Measurements from ENCODE around the gene GPR68. TPM values are rescaled to one million over a fixed set of nuclear protein-coding genes. Genes with fewer than 3 reads are reported as not detected.
"Not testable (repeated sequence)": the region's sequence is repeated elsewhere in the genome, so short reads cannot be mapped to it uniquely, and the experiment has no call there.

The GPR68 gene
- polyA plus RNA-seq, 4 donors, result 1.7 to 2.1 (median 1.8) TPM

DNA sequence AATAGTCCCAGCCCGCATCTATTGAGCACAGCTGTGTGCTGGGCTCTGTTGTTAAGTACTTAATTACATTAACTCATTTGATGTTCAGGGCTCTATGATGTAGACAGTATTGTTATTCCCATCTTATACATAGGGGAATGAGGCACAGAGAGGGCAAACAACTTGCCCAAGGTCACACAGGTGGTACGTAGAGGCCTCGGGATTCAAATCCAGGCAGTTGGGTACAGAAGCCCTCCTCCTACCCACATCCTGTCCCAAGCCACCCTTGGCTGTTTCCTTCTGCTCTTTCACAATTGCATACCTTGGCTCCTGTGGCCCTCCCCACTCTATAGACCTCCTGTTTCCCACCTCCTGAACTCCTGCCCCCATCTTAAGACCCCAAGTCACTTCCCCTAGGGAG lies 10.0 kb upstream of the GPR68 start:
- no peak for DNase-seq (ENCODE audit: low read depth in 4 of 4, low spot score in 3 of 4)

DNA sequence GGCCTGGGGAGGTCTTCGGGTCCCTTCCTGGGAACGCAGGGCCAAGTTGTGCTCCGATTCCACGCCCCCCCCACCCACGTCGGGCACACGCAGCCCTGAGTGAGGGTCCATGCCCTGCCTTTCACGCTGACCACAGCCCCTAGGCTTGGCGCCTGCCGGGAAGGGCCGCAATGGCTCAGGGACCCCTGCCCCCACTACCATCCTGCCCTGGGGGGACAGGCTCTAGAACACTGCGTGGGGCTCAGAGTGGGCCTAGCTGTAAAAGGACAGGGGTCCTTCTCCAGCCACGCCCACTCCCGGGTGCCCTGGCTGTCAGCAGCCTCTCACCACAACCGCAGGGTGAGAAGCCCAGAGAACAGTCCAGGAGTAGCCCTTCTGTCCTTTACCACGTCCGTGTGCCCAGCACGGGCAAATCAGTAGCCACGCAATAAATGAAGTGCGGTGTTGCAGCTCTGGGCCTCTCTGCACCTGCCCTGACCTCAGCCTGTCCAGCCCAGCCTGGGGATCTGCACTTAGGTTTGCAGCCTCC lies 9.4 kb upstream of the GPR68 start:
- DNase-seq (ENCODE audit: low read depth in 4 of 4, low spot score in 3 of 4), result no peak

DNA sequence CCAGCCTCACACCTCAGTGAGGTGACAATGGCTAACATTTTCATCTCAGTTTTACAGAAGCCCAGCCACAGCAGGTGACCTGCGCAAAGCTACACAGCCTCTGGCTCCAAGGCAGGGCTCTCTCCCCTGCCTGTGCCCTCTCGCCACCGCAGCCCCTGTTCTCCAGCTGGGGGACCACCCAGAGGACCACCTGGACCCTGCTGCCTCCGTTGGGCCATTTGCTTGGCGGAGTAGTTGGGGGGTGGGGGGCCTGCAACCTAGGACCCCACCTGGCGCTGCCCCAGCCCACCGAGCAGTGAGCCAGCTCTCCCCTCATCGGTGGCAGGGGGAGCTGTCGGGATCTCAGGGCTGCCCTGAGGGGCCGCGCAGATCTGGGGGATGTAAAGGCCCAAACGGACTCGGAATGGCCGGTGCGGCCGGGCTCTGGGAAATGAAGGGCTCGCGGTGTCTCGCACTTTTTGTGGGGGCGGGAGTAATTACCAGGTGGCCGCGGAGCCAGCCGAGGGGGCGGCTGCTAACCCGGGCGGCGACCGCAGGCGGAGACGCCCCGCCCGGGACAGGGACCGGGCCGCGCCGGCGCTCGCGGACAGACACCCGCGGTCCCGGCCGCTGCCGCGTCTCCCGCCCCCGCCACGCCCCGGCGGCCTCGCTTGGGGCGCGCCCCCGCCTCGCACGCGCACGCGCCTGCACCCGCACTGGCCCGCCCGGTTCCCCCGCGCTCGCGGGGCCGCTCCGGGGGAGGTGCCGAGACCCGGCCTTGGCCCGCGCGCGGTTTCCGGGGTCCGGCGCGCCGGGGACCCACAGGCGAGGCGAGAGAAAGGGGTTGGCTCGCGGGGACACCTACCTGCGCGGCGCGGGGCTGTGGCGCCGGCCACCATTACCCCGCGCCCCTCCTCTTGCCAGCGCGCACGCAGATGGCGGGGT lies 8.6 kb upstream of the GPR68 start:
- no peak for DNase-seq (ENCODE audit: low read depth in 4 of 4, low spot score in 3 of 4)

DNA sequence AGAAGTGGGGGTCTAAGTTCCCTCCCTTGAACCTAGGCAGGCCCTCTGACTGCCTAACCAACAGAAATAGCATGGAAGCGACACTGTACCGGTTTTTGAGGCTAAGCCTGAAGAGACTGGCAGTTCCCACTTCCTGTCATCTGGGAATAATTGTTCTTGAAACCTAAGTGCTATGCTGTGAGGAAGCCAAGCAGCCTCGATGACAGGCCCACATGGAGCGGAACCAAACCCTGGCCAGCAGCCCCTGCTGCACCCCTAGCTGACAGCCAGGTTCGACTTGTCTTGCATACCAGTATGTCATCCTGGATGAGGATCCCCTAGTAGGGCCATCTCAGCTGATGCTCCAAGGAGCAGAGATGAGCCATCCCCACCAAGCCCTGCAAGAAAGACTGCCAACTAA lies 6.4 kb upstream of the GPR68 start:
- no peak for DNase-seq (ENCODE audit: low read depth in 4 of 4, low spot score in 3 of 4)

DNA sequence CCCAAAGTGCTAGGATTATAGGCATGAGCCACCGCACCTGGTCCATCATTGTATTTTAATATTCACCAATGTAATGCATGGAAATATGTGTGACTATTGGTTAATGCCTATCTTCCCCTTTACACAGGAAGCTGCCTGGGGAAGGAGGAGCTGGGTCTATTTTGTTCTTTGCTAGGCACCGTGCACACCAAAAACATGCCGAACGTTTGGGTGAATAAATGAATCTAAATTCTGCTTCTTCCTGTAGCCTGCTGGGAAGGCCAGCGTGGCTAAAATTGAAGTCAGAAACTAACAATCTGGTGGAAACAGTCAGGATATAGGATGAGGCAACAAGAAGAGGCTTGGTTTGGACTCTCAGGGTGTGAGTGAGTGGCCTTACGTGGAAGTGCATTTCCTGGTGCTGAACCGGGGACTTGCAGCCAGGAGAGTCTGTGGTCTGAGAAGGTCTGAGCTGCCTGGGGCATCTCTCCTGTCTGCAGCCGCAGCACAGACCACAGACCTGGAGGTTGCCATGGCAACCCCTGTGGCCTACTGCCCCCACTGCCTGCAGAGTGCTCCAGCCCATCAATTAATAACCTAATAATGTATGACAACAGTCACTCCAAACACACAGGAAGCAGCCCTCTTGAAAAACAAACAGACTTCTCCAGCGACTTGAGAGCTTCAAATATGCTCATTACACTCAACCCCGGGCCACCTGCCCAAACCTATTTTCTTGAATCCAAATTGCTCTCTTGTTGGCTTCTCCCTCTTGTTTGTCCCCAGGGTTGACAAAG lies 5.5 kb upstream of the GPR68 start:
- DNase-seq (ENCODE audit: low read depth in 4 of 4, low spot score in 3 of 4), result no peak

DNA sequence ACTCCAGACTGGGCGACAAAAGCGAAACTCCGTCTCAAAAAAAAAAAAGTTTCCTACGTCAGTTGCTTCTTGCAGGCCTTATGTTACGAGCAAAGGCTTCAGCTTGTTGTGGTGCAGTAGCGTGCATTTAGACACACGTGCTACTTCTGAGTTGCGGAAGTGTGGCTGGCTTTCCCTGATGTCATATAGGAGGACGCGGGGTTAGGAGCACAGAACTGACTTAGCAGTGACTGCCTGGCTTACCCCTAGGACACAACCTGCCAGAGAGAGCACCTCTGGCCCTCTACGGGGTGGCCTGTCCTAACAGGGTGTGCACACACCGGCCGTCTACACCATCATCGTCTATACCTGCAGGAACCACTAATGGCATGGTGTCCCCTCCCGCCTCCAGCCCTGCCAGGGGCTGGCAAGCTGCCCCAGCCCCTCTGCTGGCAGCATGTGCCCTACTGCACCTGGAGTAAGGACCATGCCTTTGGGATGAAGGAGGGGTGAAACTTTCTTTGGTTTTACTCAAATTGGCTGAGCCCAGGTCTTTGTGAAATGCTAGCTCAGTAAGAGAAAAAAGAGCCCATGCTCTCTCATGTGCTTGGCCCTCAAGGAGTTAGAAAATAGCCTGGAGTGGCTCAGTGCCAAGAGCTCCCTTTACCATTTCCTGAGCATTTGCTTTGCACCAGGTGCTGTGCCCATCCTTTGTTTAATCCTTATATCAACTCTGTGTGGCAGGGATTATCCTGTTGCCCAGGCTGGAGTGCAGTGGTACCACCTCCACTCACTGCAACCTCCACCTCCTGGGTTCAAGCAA lies 1.7 kb upstream of the GPR68 start:
- DNase-seq (ENCODE audit: low read depth in 4 of 4, low spot score in 3 of 4), result no peak

DNA sequence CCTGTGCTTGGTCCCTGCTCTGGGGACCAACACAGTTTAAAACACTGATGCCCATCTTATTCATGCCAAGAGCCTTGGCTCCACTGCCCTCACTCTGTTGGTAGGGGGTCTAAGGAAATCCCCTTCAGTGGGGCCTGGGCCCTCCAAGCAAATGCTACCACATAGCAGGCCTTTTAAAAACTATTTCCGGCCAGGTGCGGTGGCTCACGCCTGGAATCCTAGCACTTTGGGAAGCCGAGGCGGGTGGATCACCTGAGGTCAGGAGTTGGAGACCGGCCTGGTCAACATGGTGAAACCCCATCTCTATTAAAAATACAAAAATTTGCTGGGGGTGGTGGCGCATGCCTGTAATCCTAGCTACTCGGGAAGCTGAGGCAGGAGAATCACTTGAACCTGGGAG lies 1.1 kb upstream of the GPR68 start:
- not testable (repeated sequence) for DNase-seq (ENCODE audit: low read depth in 4 of 4, low spot score in 3 of 4)

DNA sequence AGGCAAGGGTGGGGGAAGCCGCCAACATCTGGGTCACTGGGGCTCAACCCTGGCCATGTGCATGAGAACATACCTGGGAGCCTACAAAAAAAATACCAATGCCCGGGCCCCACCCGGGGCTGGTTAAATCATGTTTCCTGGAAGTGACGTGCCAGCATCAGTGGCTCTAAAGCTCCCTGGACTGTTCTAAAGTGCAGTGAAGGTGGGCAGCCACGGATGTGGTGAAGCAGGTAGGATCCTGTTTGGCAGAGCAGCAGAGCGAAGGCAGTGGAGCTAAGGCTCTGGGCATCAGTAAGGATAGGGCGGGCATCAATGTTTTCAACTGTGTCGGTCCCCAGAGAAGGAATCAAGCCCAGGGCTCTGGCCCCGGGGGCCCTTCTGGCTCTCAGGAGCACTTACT lies 525 bp upstream of the GPR68 start:
- no peak for DNase-seq (ENCODE audit: low read depth in 4 of 4, low spot score in 3 of 4)

DNA sequence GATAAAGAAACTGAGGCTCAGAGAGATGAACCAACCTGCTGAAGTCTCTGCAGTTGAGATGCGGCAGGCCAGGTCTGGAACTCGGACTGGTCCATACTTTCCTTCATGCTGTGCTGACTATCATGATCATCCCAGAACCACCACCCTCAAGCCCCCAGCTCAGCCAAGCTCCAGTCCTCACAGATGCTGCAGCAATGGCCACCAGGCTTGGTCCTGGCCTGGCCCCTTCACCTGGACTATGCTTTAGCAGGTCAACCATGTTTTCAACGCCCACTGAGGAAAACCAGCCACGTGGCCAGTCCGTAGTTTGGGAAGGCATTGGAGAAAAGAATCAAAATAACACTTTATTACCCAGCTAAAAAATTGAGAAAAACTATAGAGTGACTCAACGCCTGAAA lies 1.4 kb downstream of the GPR68 start:
- no peak for DNase-seq (ENCODE audit: low read depth in 4 of 4, low spot score in 3 of 4)

DNA sequence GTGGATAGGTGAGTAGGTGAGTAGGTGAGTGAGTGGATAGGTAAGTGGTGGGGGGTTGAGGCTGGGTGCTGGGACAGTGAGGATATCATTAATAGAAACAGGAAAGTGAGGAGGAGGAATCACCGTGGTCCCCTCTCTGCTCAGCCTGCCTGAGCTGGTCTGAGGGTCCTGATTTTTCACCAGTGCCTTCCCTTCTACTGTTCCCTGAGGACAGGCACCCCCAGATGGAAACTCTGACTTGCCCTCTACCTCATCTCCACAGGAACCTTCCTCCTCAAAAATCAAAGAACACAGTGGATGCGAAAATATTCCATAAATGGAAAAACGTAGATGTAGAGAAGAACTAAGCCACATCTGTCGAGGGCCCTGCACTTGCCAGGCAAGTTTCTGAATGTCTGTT lies 1.9 kb downstream of the GPR68 start:
- no peak for DNase-seq (ENCODE audit: low read depth in 4 of 4, low spot score in 3 of 4)

DNA sequence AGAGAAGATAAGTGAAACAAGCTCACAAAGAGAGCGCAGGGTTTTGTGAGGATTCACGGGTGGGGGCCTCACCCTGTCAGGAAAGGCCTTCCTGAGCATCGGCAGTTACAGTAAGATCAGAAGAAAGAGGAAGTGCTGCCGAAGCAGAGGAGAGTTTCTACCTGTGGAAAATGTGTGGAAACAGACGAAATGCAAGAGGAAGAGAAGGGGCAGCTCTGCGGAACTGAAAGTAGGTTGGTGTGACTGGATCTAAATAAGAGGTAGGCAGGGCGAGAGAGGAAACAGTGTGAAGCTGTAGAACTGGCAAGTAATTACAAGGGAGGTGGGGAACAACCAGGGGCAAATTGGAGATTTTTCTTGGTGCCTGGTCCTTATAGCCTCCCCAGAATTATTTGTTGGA lies 2.6 kb downstream of the GPR68 start:
- no peak for DNase-seq (ENCODE audit: low read depth in 4 of 4, low spot score in 3 of 4)

DNA sequence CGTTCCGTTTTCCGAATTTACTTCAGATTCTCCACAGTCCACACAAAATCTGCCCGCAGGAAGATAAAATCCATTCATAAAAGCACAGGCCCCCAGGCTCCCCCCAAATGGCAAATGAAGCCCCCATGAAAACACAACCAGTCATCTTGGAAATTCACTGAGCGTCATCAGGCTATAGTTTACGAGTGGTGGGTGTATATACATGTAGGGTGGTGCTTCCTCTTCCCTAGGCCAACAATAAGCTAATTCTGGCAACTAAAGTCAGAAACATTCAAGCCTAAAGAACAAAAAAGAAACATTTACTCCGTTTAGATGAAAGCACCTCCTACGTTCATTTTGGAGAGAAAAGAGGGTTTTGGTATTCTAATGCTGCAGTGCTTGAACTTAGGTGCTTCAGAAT lies 5.8 kb downstream of the GPR68 start:
- no peak for DNase-seq (ENCODE audit: low read depth in 4 of 4, low spot score in 3 of 4)

DNA sequence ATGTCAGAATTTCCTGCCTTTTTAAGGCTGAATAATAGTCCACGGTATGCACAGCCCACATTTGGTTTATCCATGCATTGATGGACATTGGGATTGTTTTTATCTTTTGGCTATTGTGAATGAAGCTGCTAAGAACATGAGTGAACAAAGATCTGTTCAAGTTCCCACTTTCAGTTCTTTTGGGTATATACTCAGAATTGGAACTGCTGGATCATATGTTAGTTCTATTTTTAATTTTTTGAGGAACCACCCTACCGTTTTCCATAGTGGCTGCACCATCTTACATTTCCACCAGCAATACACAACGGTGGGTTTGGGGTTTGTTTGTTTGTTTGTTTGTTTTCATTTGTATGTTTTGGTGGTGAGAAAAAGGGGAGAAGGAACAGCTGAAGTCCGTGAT lies 6.4 kb downstream of the GPR68 start:
- DNase-seq (ENCODE audit: low read depth in 4 of 4, low spot score in 3 of 4), result no peak

DNA sequence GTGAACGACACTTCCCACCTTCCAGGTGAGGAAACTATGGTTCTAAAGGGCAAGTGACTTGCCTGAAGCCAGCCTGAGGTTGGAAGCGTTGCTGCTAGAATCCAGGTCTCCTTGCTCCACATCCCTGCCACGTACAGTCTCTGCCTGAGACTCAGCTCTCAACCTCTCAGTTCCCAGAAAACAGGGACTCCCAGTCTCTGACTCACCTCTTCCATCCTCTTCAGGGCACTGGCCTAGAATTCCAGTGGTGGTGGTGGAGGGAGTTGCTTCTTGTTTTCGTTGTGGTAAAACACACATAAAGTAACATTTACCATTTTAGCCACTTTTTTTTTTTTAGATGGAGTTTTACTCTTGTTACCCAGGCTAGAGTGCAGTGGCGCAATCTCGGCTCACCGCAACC lies 7.3 kb downstream of the GPR68 start:
- no peak for DNase-seq (ENCODE audit: low read depth in 4 of 4, low spot score in 3 of 4)

DNA sequence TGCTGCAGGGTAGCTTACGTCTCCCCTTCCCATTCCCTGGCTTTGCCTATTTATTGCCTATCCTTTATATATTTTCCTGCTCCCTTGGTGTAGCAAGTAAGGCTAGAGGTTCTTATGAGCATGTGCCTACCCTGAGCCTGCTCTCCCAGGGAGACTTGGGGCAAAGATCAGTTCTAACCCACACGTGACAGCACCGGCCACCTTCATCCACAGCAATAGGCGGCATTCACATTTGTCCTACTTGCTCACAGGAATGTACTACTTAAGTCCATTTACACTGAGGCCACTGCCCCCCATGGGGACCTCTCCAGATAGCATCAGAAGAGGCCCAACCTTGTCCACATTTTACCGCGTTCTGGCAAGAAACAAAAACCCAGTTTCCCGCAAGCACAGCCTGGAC lies 8.7 kb downstream of the GPR68 start:
- DNase-seq (ENCODE audit: low read depth in 4 of 4, low spot score in 3 of 4), result no peak

DNA sequence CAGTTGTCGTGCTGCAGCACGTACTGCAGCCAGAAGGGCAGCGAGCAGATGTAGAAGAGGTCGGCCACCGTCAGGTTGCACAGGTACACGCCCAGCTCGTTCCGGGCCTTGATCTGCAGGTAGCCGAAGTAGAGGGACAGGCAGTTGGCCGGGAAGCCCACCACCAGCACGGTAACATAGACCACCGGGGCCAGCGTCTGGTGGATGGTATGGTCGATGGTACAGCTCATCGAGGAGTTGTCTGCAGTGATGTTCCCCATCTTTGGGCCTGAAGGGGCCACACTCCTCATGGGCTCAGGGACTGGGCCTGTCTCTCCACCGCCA lies 9.8 kb downstream of the GPR68 start:
- DNase-seq (ENCODE audit: low read depth in 4 of 4, low spot score in 3 of 4), result no peak

DNA sequence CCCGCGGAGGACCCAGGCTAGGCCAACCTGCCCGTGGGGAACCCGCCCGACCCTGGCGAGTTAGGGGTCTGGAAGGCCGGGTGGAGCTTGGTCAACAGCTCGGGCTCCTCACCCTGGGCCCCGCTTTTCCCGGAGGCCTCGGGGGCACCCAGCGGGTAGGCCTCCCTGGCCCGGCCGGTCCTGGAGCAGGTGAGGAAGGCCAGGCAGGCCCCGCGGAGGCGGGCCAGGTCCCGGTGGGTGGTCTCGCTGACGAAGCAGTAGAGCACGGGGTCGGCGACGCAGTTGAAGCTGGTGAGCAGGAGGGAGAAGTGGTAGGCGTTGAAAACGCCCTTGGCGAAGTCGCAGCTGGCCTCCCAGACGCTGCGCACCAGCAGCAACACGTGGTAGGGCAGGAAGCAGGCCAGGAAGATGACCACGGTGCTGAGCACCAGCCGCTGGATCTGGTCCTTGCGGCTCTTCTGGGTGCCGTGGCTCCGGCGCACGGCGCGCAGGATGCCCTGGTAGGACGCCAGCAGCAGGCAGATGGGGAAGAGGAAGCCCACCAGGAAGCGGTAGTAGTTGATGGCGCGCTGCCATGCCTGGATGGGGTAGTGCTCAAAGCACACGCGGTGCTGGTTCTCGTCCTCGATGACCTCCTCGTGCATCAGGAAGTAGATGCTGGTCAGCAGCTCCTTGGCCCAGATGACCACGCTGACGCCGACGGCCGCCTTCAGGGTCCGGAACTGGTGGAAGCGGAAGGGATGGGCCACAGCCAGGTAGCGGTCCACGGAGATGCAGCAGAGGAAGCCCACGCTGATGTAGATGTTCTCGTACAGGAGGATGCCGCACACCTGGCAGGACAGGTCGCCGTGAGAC lies 10.3 kb downstream of the GPR68 start:
- DNase-seq (ENCODE audit: low read depth in 4 of 4, low spot score in 3 of 4), result no peak

DNA sequence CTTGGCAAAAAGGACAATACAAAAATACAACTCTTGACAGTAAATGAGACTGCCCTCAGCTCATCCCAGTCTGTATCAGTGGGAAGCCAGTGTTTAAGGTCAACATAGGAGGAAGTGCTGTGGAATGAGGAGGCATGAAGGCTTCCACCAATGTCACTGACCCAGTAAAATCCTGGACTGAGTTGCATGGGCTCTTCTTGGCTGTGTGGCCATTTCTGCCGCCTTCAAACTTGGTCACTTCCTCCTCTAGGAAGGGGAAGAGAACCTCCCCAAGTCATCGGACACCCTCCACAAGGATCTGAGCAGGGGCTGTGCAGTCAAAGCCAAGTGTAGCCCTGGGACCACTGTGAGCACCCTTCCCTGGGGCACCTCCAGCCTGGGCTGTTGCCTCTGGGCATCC lies 11.9 kb downstream of the GPR68 start:
- DNase-seq (ENCODE audit: low read depth in 4 of 4, low spot score in 3 of 4), result no peak

DNA sequence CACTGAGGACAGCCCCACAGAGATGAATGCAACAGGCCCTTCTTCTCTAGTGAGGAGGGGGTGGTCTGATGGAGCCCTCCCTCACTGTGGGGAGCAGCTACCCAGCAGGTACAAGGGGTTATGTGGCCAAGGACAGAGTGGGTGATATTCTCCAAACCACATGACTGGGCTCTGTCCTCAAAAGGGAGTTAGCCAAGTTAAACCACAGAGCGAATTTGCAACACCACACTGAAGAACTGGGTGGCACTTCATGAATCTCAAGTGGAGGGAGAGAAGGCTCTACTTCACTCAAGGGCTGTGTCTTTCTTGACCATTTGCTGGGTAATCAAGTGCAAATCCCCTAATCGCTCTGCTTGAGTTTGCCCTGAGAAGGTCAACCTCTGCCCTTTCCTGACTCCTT lies 12.5 kb downstream of the GPR68 start:
- no peak for DNase-seq (ENCODE audit: low read depth in 4 of 4, low spot score in 3 of 4)

DNA sequence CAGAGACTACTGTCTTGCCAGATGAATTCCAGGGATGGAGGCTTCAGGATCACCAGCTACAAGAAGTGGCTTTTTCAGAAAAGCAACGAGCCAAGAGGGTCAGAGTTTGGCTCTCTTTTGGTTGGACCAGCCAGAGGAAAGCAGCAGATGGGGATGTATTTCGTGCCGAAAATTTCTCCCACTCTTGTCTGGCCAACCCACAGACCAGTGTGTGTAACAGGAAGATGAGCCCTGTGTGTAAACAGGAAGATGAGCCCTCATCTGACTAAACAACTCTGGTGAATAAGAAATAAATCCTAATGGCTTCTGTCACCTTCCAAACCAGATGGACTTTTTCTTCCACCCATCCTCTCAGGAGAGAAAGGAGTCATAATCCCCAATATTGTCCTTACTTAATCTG lies 13.1 kb downstream of the GPR68 start:
- DNase-seq (ENCODE audit: low read depth in 4 of 4, low spot score in 3 of 4), result no peak
